ENCODE data around the gene TMEM245.
"Not testable (repeated sequence)": the region's sequence is repeated elsewhere in the genome, so short reads cannot be mapped to it uniquely, and the experiment has no call there.

The TMEM245 gene

GRCh38 chr9:109132567-109133021, 12.8 kb upstream of the TMEM245 start:
- DNase-seq (ENCODE audit: low read depth) = no peak

GRCh38 chr9:109129470-109130197, 9.9 kb upstream of the TMEM245 start:
- no peak for DNase-seq (ENCODE audit: low read depth)

- not testable (repeated sequence) for DNase-seq (ENCODE audit: low read depth)
These were observed 6.9 kb upstream of the TMEM245 start for GRCh38 chr9:109126671-109127070.

DNA sequence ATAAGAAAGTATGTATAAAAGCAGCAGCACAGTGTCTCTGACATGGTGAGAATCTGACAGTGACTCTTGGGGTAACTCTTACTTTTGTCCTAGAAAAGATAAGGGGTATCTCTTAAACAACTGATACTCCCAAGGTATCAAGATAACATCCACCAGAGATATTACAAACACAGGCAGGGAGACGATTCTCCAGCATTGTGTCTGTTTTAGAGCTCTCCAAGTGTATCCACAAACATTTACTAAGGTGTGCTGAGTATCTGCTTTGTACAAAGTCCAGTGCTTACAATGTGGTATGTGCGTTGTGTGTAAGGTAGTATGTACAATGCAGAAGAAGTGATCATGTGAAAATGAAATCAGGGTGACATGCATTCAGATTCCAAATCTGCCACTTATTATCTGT, 4.4 kb upstream of the TMEM245 start:
- no peak for DNase-seq (ENCODE audit: low read depth)

- no peak for DNase-seq (ENCODE audit: low read depth)
These were observed 3.2 kb upstream of the TMEM245 start for GRCh38 chr9:109122726-109123621.

DNA sequence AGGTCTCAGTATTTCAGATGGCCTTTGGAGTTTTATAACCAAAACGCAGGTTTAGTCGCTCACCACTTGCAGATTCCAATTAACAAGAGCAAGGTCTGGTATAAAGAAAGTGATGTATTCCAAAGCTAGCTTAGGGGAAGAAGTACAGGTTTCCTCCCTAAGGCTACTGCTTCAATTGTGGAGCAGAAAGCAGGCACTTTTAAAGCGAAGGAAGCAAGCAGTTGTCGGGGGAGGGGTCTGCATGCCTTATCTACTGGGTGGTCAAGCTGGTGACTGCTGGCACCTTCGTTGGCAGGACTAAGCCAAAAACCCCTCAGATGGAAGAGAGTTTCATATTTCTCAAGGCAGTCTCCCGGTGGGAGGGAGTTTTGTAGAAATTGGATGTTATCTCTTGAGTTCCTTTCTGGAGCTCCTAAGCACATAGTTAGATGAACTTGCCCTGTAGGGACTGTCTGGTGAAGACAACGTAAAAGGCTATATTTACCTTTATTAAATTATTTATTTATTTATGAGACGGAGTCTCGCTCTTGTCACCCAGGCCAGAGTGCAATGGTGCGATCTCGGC, 1.6 kb upstream of the TMEM245 start:
- DNase-seq (ENCODE audit: low read depth) = no peak

DNA sequence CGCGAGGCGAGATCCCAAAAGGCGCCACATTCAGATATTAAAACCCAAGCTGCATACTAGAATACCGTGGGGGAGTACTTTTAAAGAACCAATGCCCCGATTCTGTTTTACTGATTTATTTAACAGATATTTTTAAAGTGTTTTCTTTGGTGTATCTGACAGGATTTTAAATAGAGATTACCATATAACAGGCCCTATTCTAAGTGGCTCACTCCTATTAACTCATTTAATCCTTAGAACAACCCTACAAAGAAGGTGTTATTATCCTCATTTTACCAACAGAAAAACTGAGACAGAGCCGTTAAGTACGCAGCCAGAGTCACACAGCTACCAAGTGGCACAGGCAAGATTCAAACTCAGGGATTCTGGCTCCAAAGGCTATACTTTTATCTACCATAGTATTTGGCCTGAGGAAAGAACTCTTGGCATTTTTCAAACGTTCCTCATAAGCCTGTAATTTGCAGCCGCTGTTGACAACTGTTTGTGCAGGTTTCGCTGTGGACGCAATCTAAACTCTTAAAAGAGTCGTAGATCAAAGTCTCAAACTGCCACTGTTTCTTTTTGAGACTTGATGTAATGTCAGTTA, 550 bp upstream of the TMEM245 start:
- DNase-seq (ENCODE audit: low read depth) = no peak

DNA sequence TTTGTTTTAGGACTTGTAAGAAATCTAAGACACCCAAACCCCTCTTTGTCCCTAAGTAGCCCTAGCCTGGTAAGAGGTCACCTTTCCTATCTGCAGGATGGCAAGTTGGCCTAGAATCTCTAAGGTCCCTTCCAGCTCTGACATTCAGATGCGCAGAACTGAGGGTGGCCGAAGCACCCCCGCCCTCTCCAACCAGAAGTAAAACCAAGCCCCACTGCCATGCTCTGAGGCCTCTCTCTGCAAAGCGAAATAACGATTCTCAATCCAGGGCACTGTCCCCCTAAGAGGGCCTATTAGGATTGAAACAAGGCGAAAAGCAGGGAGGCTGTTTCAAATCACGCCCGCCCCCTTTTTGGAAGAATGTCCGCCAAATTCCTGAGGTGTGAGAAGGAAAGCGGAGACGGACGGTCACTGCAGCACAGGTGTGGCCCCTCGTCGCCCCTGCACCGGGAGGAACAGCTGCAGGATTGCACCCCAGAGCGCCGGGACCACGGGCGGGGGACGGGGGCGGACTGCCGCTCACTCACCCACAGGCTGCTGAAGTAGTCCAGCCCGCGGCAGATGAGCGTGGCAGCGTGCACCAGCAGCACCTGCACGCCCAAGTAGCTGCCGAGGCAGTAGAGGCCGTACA, 824 bp downstream of the TMEM245 start:
- DNase-seq (ENCODE audit: low read depth) = no peak

GRCh38 chr9:109117856-109118807, 1.6 kb downstream of the TMEM245 start:
- no peak for DNase-seq (ENCODE audit: low read depth)

GRCh38 chr9:109115931-109116526, 3.7 kb downstream of the TMEM245 start:
- DNase-seq (ENCODE audit: low read depth) = no peak

GRCh38 chr9:109114670-109115069, 5.1 kb downstream of the TMEM245 start:
- DNase-seq (ENCODE audit: low read depth) = no peak

GRCh38 chr9:109113892-109114609, 5.7 kb downstream of the TMEM245 start:
- DNase-seq (ENCODE audit: low read depth) = no peak

- DNase-seq (ENCODE audit: low read depth) = no peak
These were observed 6.5 kb downstream of the TMEM245 start for GRCh38 chr9:109113254-109113653.

- no peak for DNase-seq (ENCODE audit: low read depth)
These were observed 9.3 kb downstream of the TMEM245 start for GRCh38 chr9:109110329-109111021.

DNA sequence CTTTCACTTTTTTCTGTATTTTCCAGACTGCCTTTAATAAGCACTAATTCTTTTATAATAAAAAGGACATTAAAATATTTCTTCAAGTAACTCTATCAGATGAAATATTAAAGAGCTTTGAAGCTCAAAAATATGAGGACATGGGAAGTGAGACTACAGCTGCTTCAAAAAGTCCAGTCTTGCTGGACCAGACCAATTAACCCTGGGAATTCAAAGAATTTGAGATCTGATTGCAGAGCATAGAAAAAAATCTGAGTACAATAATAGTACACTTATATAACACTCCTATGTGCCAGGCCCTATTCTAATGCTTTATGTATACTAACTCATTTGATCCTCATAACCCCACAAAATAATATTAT, 9.8 kb downstream of the TMEM245 start:
- no peak for DNase-seq (ENCODE audit: low read depth)

DNA sequence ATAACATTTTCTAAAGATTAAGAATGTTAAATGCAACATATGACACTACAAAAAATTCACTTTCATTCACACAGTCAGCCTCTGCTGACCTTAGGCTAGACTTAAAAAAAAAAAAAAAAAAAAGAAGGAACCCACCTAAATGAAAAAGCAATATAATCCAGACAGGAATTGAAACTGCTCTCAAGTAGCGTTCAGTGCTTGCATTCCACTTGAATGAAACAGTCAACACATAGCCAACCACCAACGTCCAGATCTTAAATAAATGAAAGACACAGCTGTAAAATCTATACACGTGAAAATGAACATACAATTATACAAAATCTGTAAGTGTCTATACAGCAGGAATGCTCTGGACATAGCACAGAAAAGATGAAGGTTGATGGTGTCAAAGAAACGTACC, 11.4 kb downstream of the TMEM245 start:
- no peak for DNase-seq (ENCODE audit: low read depth)

DNA sequence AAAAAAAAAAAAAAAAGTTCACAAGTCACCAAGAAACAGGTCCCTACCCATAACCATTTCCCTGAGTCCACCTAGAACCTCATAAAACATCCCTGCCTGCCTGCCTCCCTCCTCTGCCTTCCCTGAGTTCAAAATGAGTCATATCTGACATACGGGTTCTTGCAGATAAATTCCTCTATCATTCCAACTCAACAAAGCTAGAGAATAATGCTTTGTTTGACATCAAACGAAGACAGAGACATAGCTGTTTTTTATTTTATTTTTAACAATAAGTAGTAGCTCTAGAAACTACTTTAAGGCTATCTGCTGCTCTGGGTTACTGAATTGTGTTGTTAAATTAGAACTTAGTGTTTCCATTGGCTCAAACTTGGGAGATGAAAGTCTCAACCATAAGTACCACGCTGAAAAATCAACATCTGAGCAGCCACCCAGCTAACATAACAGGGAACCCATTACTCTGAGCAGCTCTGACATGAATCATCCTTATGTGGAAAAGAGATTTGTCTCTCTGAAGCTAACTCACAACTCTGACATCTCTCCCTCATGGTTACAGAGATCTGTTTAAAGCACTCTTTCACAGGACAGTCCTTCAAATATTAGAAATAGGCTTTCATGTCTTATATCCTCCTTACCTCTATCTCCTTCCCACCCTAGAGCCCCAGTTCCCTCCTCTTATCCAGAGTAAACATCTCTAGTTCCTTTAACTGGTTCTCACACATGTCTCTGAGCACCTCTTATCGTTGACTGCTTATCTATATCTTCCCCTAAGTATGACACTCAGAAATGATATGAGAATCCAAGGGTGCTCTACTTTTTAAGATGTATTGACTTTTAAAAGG, 12.1 kb downstream of the TMEM245 start:
- DNase-seq (ENCODE audit: low read depth) = no peak

DNA sequence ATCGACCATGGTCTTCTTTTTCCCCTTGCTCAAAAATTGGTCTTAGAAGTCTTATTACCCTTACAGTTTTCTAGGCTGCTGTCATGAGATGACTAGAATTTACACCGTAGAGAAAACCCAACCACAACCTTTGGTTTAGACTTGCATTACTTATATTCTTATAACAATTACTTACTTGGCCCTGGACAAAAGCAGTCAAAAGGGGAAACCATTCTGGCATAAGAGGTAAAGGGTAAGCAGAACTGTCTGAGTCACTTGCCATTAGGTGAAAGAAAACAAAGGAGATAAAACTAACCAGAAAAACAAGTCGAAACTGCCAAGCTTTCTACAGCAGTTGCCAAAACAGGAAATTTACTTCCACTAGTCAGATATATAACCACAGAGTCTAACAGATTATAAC, 17.9 kb downstream of the TMEM245 start:
- DNase-seq (ENCODE audit: low read depth) = no peak
